A673 (cell line): ENCODE data around the gene DNAH2.

Source experiments
- CTCF ChIP-seq: fragments of 300-800, 200-600 bp; sonication (generic); conservative IDR thresholded peaks from 2 replicates; pipeline ENCODE4 v1.5.1; 2017; ENCODE audit warnings: low read depth, mild to moderate bottlenecking, antibody characterized with exemption, low read length, moderate library complexity, mixed read lengths
- EZH2 ChIP-seq: fragments of 200-600 bp; sonication (generic); IDR thresholded peaks from 2 replicates; pipeline ENCODE4 v1.6.1; 2017; ENCODE audit warnings: borderline replicate concordance, low read depth, mild to moderate bottlenecking, mixed read lengths, antibody characterized with exemption, low read length; ENCODE audit not compliant: poor library complexity, severe bottlenecking

DNA sequence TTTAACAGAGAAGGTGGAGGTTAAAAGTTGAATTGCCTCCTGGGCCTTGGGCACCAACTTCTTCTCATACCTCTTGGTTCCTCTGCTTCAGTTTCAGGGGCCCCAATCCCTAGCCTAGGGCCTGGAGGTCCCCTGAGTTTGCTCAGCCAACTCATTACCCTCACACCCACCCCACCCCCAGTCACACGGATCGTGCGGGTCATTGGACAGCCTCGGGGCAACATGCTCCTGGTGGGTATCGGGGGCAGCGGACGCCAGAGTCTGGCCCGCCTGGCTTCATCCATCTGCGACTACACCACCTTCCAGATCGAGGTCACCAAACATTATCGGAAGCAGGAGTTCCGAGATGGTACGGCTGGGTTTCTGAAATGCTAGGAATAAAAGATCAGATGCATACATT is 80.4 kb downstream of the DNAH2 start:
- TF ChIP-seq CTCF: no peak
- no peak for TF ChIP-seq EZH2
